K562 (cell line): ENCODE data around the gene ARSA. TPM values are rescaled to one million over a fixed set of nuclear protein-coding genes. Genes with fewer than 3 reads are reported as not detected.

Experiments
- ARID4B ChIP-seq: sonication (generic); formaldehyde crosslinking; IDR thresholded peaks from 2 replicates; pipeline ENCODE4 v1.8.0; 2022; ENCODE audit warnings: mild to moderate bottlenecking, missing genetic modification reagents
- BCL6 ChIP-seq: fragments of 250-450 bp; sonication (Bioruptor Pico); IDR thresholded peaks from 2 replicates; pipeline ENCODE4 v1.4.0; 2020
- CCAR2 ChIP-seq: fragments of 200-400 bp; formaldehyde crosslinking; IDR thresholded peaks from 2 replicates; pipeline ENCODE4 v1.6.1; 2017; ENCODE audit warnings: mild to moderate bottlenecking, low read depth, low read length
- EWSR1 ChIP-seq: fragments of 450-650 bp; IDR thresholded peaks from 2 replicates; pipeline ENCODE4 v1.6.1; 2018; ENCODE audit warnings: borderline replicate concordance, mild to moderate bottlenecking, low read depth, moderate library complexity; ENCODE audit not compliant: partially characterized antibody
- NR1H2 ChIP-seq: sonication (generic); formaldehyde crosslinking; IDR thresholded peaks from 2 replicates; pipeline ENCODE4 v1.4.0; 2020; ENCODE audit warnings: mild to moderate bottlenecking, missing genetic modification reagents
- PURB ChIP-seq: sonication (generic); formaldehyde crosslinking; IDR thresholded peaks from 2 replicates; pipeline ENCODE4 v1.9.0; 2021; ENCODE audit warnings: low read depth, mild to moderate bottlenecking, missing genetic modification reagents
- RB1 ChIP-seq: fragments of 450-650 bp; IDR thresholded peaks from 2 replicates; pipeline ENCODE4 v1.6.1; 2017; ENCODE audit warnings: low read depth, mild to moderate bottlenecking
- RFX5 ChIP-seq: IDR thresholded peaks from 2 replicates; pipeline ENCODE4 v1.6.1; 2011; ENCODE audit warnings: low read depth, mild to moderate bottlenecking, improper control_type of control experiment, low read length
- SAFB ChIP-seq: fragments of 200-400 bp; formaldehyde crosslinking; IDR thresholded peaks from 2 replicates; pipeline ENCODE4 v1.6.1; 2017; ENCODE audit warnings: low read depth, low read length, borderline replicate concordance
- SREBF1 ChIP-seq: fragments of 150-350 bp; IDR thresholded peaks from 2 replicates; pipeline ENCODE4 v1.6.1; 2014; ENCODE audit warnings: antibody characterized with exemption, low read depth, low read length, borderline replicate concordance
- STAT6 ChIP-seq: sonication (generic); formaldehyde crosslinking; IDR thresholded peaks from 2 replicates; pipeline ENCODE4 v1.8.1; 2023; ENCODE audit warnings: mild to moderate bottlenecking, missing genetic modification reagents
- ZBED1 ChIP-seq: IDR thresholded peaks from 2 replicates; pipeline ENCODE4 v1.6.1; 2014
- ZNF263 ChIP-seq: sonication (generic); formaldehyde crosslinking; IDR thresholded peaks from 2 replicates; pipeline ENCODE4 v1.8.0; 2022; ENCODE audit warnings: mild to moderate bottlenecking, missing genetic modification reagents, borderline replicate concordance
- ZNF431 ChIP-seq: sonication (generic); formaldehyde crosslinking; IDR thresholded peaks from 2 replicates; pipeline ENCODE4 v1.8.0; 2022; ENCODE audit warnings: mild to moderate bottlenecking, missing genetic modification reagents
- ZNF584 ChIP-seq: fragments of 200-800 bp; sonication (Bioruptor generic); IDR thresholded peaks from 2 replicates; pipeline ENCODE4 v1.6.1; 2016; ENCODE audit warnings: low read depth, mild to moderate bottlenecking, missing genetic modification characterization, missing compliant biosample characterization
- polyA plus RNA-seq, 8 experiments: library from polyadenylated mRNA; depleted of rRNA in 4 of 8; stranded (reverse) in 5 of 8; unstranded in 3 of 8; fragments of >200 nt; fragmentation: Nextera tagmentation in 2 of 8; fragmentation: Illumina TruSeq in 1 of 8; extraction: Ambion mirVana in 2 of 8; extraction: Trizol in 1 of 8; gene quantifications; 2 replicates each; pipeline versions ENCODE4 v1.2.1 to v1.2.3, GENCODE V29; 2011 to 2014; ENCODE audit warnings: inconsistent platforms in 1 of 8, missing spikeins in 1 of 8
- total RNA-seq, 7 experiments: library from RNA; depleted of rRNA in 6 of 7; stranded (reverse); fragments of >200 nt in 6 of 7; fragmentation: Illumina TruSeq in 2 of 7; extraction: Trizol in 2 of 7; gene quantifications; 2 replicates each; pipeline versions ENCODE4 v1.2.1 to v1.2.3, GENCODE V29; 2011 to 2021; ENCODE audit warnings: low replicate concordance in 1 of 7
- TF ChIP-seq, protein P1 (sequence below), 2 experiments: IDR thresholded peaks in 1 of 2; conservative IDR thresholded peaks in 1 of 2; 2 replicates each; pipeline ENCODE4 v1.6.1; 2016; ENCODE audit warnings: low read depth in 2 of 2, mild to moderate bottlenecking in 1 of 2, missing compliant biosample characterization in 1 of 2, missing genetic modification characterization in 1 of 2, moderate library complexity in 1 of 2
- TF ChIP-seq, protein P2 (sequence below): sonication (generic); formaldehyde crosslinking; IDR thresholded peaks from 2 replicates; pipeline ENCODE4 v1.8.0; 2022; ENCODE audit warnings: missing genetic modification reagents, mild to moderate bottlenecking, borderline replicate concordance

ARSA gene
- total and polyA plus RNA-seq, 9 of the 15 experiments (the other 6 are each of a cell fraction or from before 2014, with no cell fraction given) = 0.32 to 10.9 (median 1.8) TPM; not detected in 1

GRCh38 chr22:50599816-50600455, 28.0 kb downstream of the ARSA start (continued):
- TF ChIP-seq ZNF584 (CRISPR knock-in tag) = peak; percentile 78; the same call in 1 of the 2 replicates
- TF ChIP-seq STAT6 (CRISPR knock-in tag) = no peak
- TF ChIP-seq RB1 = peak; percentile 86
- TF ChIP-seq, protein P1, sequence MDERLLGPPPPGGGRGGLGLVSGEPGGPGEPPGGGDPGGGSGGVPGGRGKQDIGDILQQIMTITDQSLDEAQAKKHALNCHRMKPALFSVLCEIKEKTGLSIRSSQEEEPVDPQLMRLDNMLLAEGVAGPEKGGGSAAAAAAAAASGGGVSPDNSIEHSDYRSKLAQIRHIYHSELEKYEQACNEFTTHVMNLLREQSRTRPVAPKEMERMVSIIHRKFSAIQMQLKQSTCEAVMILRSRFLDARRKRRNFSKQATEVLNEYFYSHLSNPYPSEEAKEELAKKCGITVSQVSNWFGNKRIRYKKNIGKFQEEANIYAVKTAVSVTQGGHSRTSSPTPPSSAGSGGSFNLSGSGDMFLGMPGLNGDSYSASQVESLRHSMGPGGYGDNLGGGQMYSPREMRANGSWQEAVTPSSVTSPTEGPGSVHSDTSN (CRISPR knock-in tag; IDR thresholded peaks at IDR 0.05; ENCODE audit: low read depth) = peak; percentile 77
- TF ChIP-seq, protein P1 (tag; conservative IDR thresholded peaks at IDR 0.05; ENCODE audit: low read depth) = no peak
- peak; percentile 80 for TF ChIP-seq ZNF431 (CRISPR knock-in tag)
- no peak for TF ChIP-seq BCL6 (CRISPR knock-in tag)
- TF ChIP-seq NR1H2 = peak; percentile 92; the same call in 1 of the 2 replicates
- TF ChIP-seq SREBF1 = peak; percentile 67; the same call in 1 of the 2 replicates
- TF ChIP-seq EWSR1 = no peak
- TF ChIP-seq CCAR2 = no peak
- peak; percentile 100 for TF ChIP-seq ARID4B
- TF ChIP-seq, protein P2, sequence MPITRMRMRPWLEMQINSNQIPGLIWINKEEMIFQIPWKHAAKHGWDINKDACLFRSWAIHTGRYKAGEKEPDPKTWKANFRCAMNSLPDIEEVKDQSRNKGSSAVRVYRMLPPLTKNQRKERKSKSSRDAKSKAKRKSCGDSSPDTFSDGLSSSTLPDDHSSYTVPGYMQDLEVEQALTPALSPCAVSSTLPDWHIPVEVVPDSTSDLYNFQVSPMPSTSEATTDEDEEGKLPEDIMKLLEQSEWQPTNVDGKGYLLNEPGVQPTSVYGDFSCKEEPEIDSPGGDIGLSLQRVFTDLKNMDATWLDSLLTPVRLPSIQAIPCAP (CRISPR knock-in tag) = peak; percentile 88; the same call in 1 of the 2 replicates
- TF ChIP-seq SAFB = no peak
- TF ChIP-seq ZNF263 = peak; percentile 81
- no peak for TF ChIP-seq PURB (CRISPR knock-in tag)
- no peak for TF ChIP-seq RFX5
- no peak for TF ChIP-seq ZBED1
